Fibroblast of skin of scalp (primary cell): Measurements from ENCODE around the gene IGBP1.
"Not testable (repeated sequence)": the region's sequence is repeated elsewhere in the genome, so short reads cannot be mapped to it uniquely, and the experiment has no call there.

Experiments
- DNase-seq: peaks from one replicate; pipeline ENCODE4 v3.0.0-alpha.2; 2013

Gene IGBP1

GRCh38 chrX:70168238-70169188, 35.3 kb downstream of the IGBP1 start:
- DNase-seq, result peak; percentile 79

- no peak for DNase-seq
Observed at GRCh38 chrX:70169281-70169680, 36.0 kb downstream of the IGBP1 start.

GRCh38 chrX:70171624-70172023, 38.4 kb downstream of the IGBP1 start:
- no peak for DNase-seq

- DNase-seq, result peak; percentile 24
Observed at GRCh38 chrX:70172221-70172620, 39.0 kb downstream of the IGBP1 start.

- no peak for DNase-seq
Observed at GRCh38 chrX:70172964-70173363, 39.7 kb downstream of the IGBP1 start.

GRCh38 chrX:70174754-70175153, 41.5 kb downstream of the IGBP1 start:
- DNase-seq, result no peak

GRCh38 chrX:70175338-70175737, 42.1 kb downstream of the IGBP1 start:
- no peak for DNase-seq

GRCh38 chrX:70176938-70177533, 43.8 kb downstream of the IGBP1 start, which contains the start of gene DGAT2L6:
Gene DGAT2L6 (plus strand): TSS chrX:70177483. CDS start chrX:70177583, 100 bp downstream.
- DNase-seq, result peak; percentile 3

GRCh38 chrX:70183091-70183490, 49.8 kb downstream of the IGBP1 start:
- no peak for DNase-seq

- DNase-seq, result no peak
Observed at GRCh38 chrX:70190225-70190624, 57.0 kb downstream of the IGBP1 start.

- peak; percentile 24 for DNase-seq
Observed at GRCh38 chrX:70196961-70197720, 63.9 kb downstream of the IGBP1 start.

- no peak for DNase-seq
Observed at GRCh38 chrX:70201732-70202131, 68.5 kb downstream of the IGBP1 start.

- DNase-seq, result no peak
Observed at GRCh38 chrX:70208479-70208878, 75.2 kb downstream of the IGBP1 start.

- not testable (repeated sequence) for DNase-seq
Observed at GRCh38 chrX:70209570-70209969, 76.3 kb downstream of the IGBP1 start.
